Measurements from ENCODE around the gene C8B.
A peak's percentile ranks its signal among the peaks of the same experiment; 100 is the strongest.

Gene C8B

GRCh38 chr1:56965916-56966697, at the start of gene C8B:
C8B (minus strand) TSS chr1:56966015; CDS start chr1:56965948, 67 bp downstream.
- no peak for DNase-seq

DNA sequence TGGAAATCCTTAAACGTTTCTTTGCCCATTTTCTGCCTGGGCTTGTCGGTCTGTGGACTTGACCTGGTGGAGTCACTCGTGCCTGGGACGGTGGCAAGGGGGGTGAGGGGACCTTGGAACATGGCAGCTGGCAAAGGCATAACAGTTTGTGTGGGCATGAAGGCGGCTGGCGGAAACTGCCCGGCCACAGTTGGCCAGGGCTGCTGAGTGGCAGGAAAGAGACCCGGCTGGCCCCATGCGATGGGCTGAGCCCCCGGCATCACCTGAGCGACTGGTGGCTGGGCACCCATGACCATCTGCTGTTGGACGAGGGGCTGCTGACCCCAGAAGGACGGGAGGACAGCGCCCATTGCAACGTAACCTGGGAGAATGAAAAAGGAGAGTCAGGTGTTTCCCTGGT, 49.3 kb upstream of the C8B start:
- no peak for DNase-seq

DNA sequence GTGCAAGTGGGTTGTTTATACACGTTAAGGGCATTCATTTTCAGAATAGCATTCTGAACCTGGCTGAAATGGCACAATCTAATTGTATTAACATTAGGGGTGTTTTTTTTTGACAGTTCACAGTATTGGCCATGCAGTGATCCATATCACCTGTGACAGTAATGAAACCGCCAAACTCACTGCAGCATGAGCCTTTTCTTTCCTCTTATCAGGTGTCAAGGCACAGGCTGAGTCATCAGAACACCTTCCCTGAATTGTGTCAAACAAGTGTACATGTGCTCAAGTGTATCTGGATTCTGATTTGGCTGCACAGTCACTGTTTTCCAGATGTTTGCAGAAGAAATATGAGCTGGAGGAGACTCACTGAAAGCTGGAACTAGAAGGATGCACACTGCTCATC, 47.7 kb upstream of the C8B start:
- DNase-seq, result no peak

- no peak for DNase-seq
These were observed 46.5 kb upstream of the C8B start for GRCh38 chr1:57012315-57012714.

DNA sequence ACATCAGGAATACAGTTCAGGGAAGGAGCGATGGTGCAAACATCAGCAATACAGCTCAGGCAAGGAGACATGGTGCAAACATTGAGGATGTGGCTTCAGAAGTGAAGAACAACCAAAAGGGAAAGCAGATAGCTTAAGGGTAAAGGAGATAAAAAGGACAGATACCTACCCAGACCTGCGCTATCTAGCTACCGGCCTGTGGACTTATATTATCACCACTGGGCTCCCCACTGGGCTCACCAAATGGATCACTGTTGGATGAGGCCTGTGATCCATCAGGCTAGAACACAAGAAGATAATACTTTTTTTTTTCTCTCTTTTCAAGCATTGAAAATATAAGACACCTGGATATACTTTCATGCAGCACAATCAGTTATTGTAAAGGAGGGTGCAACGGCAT, 44.7 kb upstream of the C8B start:
- DNase-seq, result no peak

DNA sequence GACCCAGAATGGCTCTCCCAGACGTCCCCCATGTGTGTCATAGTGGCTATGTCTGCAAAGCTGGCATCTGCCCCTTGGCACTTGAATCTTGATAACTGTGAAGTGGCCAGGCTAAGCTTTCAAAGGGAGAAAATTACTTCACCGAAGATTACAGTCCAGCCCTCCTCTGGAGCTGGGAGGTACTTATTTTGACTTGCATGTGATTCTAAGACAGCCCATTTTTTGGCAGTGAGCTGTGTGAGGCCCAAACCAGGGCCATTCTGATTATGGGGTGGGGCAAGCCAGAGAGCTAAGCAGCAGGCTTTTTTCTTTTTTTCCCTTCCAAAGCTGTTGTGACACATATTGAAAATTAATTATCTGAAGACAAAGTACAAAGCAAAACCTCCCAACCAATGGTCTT, 42.1 kb upstream of the C8B start:
- DNase-seq, result no peak

DNA sequence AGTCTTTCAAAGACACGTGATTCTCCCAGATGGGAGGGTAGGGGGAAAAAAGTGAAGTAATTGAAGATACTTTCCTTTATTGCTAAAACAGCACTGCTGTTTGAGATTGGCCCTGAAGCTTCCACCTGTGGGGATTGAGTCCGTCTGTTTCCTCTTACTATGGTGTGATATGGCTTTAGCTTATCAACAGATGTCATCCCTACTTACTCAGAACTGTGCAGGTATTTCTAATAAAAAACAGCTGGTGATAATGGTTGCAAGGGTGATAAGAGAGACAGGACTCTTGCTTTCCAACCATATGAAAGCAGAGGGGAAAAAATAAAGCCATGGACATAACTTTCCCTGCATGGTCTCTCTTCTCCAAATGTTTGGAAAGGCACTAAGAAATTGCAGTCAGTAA, 41.7 kb upstream of the C8B start:
- no peak for DNase-seq

GRCh38 chr1:57003398-57004139, 37.8 kb upstream of the C8B start:
- DNase-seq, result no peak

DNA sequence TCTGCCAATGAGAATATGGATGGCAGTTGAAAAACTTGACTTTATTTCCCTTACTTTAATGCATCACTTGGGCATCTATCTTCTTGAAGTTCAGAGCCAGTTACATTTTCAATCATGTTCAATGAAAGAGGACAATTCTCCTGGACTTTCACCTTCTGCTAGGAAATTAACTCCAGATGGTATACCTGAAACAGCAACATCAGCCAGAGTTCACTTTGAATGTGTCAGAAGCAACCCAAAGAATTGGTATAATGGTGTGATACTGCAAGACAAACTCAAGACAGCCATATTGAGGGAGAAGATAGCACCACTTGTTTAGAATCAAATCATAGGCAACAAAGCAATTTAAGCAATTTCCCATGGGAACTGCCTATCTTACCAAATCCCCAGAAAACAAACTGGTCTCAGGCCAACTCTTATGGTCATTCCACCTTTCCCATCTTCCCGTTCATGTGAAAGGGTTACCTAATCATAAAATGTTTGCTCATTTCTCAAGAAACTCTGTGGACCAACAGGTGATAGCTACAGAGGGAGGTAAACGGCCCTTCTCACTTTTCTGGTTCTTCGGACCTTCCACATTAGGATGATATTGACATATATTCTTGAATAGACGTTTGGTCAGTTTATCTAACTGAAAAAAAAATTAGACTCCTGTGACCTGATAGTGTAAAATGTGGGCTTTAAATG, 29.7 kb upstream of the C8B start:
- no peak for DNase-seq

DNA sequence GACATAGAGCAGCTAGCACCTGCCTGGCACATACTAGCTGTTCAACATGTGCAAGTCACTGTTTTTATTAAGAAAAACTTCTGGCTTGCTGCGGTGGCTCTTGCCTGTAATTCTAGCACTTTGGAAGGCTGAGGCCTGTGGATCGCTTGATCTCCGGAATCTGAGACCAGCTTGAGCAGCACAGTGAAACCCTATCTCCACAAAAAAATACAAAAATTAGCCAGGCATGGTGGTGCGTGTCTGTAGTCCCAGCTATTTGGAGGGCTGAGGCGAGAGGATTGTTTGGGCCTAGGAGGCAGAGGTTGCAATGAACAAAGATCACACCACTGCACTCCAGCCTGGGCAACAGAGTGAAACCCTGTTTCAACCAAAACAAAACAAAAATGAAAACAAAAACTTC, 27.7 kb upstream of the C8B start:
- DNase-seq, result no peak

DNA sequence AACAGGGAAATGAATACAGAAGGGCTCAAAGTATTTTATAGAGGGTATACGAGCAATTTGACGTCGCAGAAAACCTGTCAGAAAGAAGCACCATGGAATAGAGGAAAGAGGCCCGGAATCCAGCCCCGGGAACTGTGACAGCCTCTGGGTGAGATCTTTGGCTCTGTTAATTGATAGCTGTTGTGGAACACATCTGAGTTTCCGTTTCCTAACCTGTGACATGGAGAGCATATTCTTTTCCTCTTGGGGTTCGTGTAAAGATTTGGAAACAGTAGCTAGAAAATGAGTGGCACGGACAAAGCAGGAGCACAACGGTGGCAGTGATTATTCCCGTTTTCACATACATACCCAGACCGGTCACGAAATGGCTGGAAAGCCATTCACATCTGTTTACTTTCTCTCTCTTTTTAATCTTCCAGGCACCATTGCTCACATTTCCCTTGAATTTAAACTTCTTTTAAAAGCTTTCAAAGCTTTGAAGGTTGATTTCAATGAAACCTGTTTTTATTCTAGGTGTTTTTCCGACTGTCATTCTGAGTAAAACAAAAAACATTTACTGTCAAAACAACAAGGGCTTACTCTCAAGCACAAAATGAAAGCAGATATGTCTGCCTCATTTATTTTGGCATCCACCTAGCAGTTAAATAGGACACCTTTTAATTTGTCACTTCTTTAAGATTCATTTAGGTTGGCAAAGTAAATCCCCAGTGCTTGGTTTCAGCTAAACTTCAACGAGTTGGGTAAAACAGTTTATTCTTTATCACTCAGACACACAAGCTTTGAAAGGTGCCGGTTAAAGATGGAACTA, 26.7 kb upstream of the C8B start:
- DNase-seq, result no peak

- no peak for DNase-seq
These were observed 25.8 kb upstream of the C8B start for GRCh38 chr1:56991576-56991975.

GRCh38 chr1:56986397-56986796, 20.6 kb upstream of the C8B start:
- DNase-seq, result peak; percentile 4

GRCh38 chr1:56985857-56986256, 20.0 kb upstream of the C8B start:
- no peak for DNase-seq

- no peak for DNase-seq
These were observed 17.7 kb upstream of the C8B start for GRCh38 chr1:56983484-56983883.

- DNase-seq, result no peak
These were observed 14.4 kb upstream of the C8B start for GRCh38 chr1:56979986-56980755.

GRCh38 chr1:56978819-56979218, 13.0 kb upstream of the C8B start:
- no peak for DNase-seq

DNA sequence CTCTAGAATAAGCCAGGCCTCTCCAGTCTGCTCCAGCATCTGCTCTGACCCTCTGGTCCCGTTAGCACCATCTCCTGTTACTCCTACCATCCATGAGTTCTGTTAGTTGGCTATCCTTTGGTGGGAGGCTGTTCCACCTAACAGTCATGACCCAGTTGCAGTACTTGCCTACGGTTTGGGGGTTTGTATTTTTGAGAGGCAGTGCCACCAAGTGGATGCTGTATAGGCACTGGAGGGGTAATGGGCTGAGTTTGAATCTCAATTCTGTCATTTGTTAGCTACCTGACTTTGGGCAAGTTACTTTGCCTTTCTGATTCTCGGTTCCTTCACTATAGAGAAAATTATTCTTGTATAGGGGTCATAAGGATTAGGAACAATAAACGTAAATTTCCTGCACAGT, 12.1 kb upstream of the C8B start:
- no peak for DNase-seq

DNA sequence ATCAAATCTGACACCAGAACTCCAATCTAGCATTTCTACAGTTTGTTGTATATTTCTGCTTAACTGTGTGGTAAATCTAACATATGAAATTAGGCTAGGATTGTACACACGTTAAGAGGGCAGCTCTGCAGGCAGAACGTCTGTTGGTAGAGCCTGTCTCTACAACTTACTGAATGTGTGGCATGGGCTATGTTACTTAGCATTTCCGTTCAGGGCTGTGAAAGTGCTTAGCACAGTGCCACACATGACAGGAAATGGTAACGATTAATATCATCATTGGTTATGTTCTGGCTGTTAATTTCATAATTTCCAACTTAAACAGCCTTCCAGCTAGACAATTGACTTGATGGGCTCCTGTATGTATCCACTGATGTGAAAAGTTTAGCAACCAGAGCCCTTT, 9.6 kb upstream of the C8B start:
- DNase-seq, result no peak

DNA sequence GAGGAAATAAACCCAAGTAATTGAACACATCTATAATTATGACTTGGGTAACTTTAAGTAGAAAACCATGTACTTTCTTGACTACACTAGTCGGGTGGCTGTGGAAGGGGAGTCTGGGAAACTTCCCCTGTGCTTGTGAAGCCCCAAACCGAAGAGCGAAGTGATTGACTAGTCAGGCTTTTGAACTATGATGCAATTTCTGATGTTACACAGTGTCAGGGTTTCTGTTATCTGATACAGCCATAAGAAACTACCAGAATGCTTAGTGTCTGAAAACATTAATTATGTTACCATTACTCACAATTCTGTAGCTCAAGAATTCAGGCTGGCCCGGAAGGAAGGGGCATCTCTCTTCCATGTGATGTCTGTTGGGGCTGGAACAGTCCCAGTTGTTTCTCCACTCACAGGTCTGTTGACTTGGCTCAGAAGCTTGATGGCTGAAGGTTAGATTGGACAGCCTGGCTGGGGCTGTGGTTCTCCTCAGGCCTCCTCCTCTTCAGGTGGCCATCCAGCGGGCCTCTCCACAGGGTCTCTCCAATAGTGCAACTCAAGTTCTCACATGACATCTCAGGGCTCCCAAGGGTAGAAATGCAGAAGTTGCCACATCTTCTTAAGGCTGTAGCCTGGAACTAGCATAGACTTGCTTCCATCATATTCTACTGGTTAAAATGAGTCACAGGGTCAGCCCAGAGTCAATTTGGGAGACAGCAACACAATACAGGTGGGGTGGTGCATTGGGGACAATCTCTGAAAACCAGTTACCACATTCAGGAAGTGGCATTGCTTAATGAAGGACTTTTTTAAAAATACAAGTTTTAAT, 8.3 kb upstream of the C8B start:
- no peak for DNase-seq

- DNase-seq, result no peak
These were observed 7.2 kb upstream of the C8B start for GRCh38 chr1:56972976-56973375.

All from hematopoietic multipotent progenitor cell treated with erythropoietin and hydrocortisone succinate and interleukin-3 and kit ligand, for 8 days (in vitro differentiated cells).